Lung (tissue), 12 donors: ENCODE data around the gene ABLIM2. TPM values are rescaled to one million over a fixed set of nuclear protein-coding genes. Genes with fewer than 3 reads are reported as not detected.

Experiments used
- ATAC-seq: fragments of 200-7000 bp; cut with Tn5 transposase; one replicate; pipeline ENCODE4 v1.9.1; 2020; ENCODE audit warnings: moderate number of reproducible peaks; ENCODE audit not compliant: insufficient read depth, low FRiP score
- DNase-seq, 3 donors: peaks; one replicate each; pipeline ENCODE4 v3.0.0-alpha.2; 2013 to 2017
- H3K27ac ChIP-seq, 2 donors: one replicate each; pipeline ENCODE4 v1.5.1; 2013; ENCODE audit warnings: mild to moderate bottlenecking in 2 of 2, moderate library complexity in 2 of 2, control low read depth in 1 of 2, inconsistent platforms in 1 of 2, low read depth in 1 of 2, low read length in 1 of 2
- H3K27me3 ChIP-seq, 3 donors: one replicate each; pipeline ENCODE4 v1.5.1; 2013; ENCODE audit warnings: low read length in 2 of 3; ENCODE audit not compliant: control insufficient read depth in 3 of 3, insufficient read depth in 3 of 3
- H3K36me3 ChIP-seq, 4 donors: one replicate each; pipeline ENCODE4 v1.5.1; 2013; ENCODE audit warnings: low read length in 4 of 4, mild to moderate bottlenecking in 1 of 4, moderate library complexity in 1 of 4; ENCODE audit not compliant: control insufficient read depth in 4 of 4, insufficient read depth in 4 of 4
- H3K4me1 ChIP-seq, 5 donors: one replicate each; pipeline ENCODE4 v1.5.1; 2013; ENCODE audit warnings: low read length in 5 of 5, mild to moderate bottlenecking in 2 of 5, moderate library complexity in 1 of 5; ENCODE audit not compliant: control insufficient read depth in 5 of 5, insufficient read depth in 5 of 5
- H3K4me3 ChIP-seq: one replicate; pipeline ENCODE4 v1.5.1; 2013; ENCODE audit warnings: mild to moderate bottlenecking, control low read depth, moderate library complexity
- H3K9ac ChIP-seq, 2 donors: one replicate each; pipeline ENCODE4 v1.5.1; 2013; ENCODE audit warnings: low read length in 2 of 2, control low read depth in 1 of 2; ENCODE audit not compliant: insufficient read depth in 1 of 2
- H3K9me3 ChIP-seq, 4 donors: one replicate each; pipeline ENCODE4 v1.5.1; 2013; ENCODE audit warnings: low read length in 3 of 4, mild to moderate bottlenecking in 1 of 4, moderate library complexity in 1 of 4; ENCODE audit not compliant: control insufficient read depth in 4 of 4, insufficient read depth in 3 of 4
- WGBS, 2 donors: extraction: QIAGEN DNeasy Blood & Tissue Kit; methylation state at CpG; one replicate each; pipeline ENCODE4 v1.1.7; 2013; 5-methylcytosine and 5-hydroxymethylcytosine counted together
- polyA plus RNA-seq, 2 donors: library from polyadenylated mRNA; stranded (reverse); fragments of 200-250 nt; gene quantifications; one replicate each; pipeline ENCODE4 v1.2.1, GENCODE V29; 2013
- total RNA-seq, 2 donors: library from RNA; depleted of rRNA in 1 of 2; stranded (reverse); fragments of >200 nt in 1 of 2; gene quantifications; one replicate each; pipeline ENCODE4 v1.2.1, GENCODE V29; 2014 to 2021
- TF ChIP-seq, protein P1 (sequence below): IDR thresholded peaks from 2 replicates; pipeline ENCODE4 v1.5.1; 2012; ENCODE audit warnings: mild to moderate bottlenecking; ENCODE audit errors: control extremely low read depth, extremely low read depth
- donor health status: control.
- donor health status: control.
- donor health status: Bipolar disorder and iron deficiency.
- donor health status: healthy.
- donor health status: DM: yes; HTN: yes; CAD: no.

ABLIM2 gene
- total and polyA plus RNA-seq, 4 donors = 1.7 to 10.9 (median 5.2) TPM

DNA sequence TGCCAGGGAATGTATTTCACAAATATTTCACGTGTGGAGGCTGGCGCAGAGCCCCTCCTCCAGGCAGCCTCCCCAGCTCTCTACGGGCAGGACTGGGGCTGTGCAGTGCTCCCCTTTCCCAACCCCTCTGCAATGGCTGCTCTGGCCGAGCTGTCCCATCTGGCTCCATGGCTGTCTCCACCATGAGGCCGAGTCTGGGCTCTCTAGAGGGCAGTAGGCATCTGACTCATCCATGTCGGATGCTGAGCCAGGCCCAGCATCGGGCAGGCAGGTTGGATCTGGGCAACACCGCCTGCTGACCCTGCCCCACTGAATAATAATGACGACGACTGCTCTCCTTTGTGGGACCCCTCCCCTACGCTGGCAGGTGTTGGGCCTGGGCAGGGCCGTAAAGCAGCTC is 29.5 kb upstream of the ABLIM2 start:
- 81 to 86% methylated on average over 12 of the region's 12 CpGs for WGBS, 2 donors
- Histone ChIP-seq H3K9me3 (no peaks in the 10 kb centered on the region), H3K36me3 (no peaks in the 10 kb centered on the region), H3K9ac (no peak overlapping the region), H3K4me3 (no peak overlapping the region), H3K4me1 (peaks cover 0 to 32% (median 16%) of the 10 kb centered on the region in 5 donors), H3K27me3 (no peaks in the 10 kb centered on the region), H3K27ac (no peak overlapping the region)
- ATAC-seq (no peak), DNase-seq (no peak)
- TF ChIP-seq, protein P1, sequence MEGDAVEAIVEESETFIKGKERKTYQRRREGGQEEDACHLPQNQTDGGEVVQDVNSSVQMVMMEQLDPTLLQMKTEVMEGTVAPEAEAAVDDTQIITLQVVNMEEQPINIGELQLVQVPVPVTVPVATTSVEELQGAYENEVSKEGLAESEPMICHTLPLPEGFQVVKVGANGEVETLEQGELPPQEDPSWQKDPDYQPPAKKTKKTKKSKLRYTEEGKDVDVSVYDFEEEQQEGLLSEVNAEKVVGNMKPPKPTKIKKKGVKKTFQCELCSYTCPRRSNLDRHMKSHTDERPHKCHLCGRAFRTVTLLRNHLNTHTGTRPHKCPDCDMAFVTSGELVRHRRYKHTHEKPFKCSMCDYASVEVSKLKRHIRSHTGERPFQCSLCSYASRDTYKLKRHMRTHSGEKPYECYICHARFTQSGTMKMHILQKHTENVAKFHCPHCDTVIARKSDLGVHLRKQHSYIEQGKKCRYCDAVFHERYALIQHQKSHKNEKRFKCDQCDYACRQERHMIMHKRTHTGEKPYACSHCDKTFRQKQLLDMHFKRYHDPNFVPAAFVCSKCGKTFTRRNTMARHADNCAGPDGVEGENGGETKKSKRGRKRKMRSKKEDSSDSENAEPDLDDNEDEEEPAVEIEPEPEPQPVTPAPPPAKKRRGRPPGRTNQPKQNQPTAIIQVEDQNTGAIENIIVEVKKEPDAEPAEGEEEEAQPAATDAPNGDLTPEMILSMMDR = no peak

DNA sequence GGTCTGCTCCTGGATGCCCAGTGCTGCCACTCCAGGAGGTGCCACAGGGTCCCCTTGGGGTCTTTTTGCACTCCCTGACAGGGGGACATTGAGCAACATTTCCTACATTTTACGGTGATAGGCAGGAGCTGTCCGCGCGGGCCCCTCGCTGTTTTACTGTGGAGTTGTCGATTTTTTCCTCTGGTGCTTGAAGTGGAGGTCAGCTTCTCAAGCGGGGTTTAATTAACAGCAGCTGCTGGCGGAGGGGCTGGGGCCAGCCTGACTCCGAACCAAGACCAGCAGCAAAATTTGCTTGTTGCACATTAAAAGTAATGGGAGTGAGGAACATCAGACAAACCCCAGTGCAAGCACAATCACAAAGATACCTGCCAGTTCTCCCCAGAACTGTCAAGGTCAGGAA is 27.3 kb upstream of the ABLIM2 start:
- no peak for DNase-seq
- H3K36me3 ChIP-seq = no peaks in the 10 kb centered on the region
- H3K4me3 ChIP-seq = no peak overlapping the region
- H3K4me1 ChIP-seq = peaks cover 0 to 44% (median 12%) of the 10 kb centered on the region in 5 donors
- WGBS, 2 donors = 85 to 88% methylated on average over 9 of the region's 9 CpGs
- TF ChIP-seq, protein P1 = no peak
- H3K27me3 ChIP-seq = no peaks in the 10 kb centered on the region
- H3K27ac ChIP-seq = no peak overlapping the region
- H3K9me3 ChIP-seq = no peaks in the 10 kb centered on the region
- ATAC-seq = no peak
- H3K9ac ChIP-seq = no peak overlapping the region

DNA sequence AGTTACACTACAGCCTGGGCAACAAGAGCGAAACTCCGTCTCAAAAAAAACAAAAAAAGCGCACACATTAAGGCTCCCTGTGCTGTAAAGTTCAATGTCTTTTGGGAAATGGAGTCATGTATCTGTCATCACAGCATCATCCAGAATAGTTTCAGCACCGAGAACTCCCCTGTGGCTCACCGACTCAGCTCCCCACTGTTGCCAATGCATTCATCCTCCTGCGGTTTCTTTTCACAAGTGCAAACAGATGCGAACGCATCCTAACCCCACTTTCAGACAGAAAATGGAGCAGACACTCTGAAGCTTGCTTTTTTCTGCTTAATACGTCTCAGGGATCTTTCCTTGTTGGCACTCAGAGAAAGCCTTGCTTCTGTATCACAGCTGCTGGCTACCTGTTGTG is 26.7 kb upstream of the ABLIM2 start:
- H3K9me3 ChIP-seq = peaks cover 0 to 2% (median 0%) of the 10 kb centered on the region in 4 donors
- H3K4me1 ChIP-seq = peaks cover 0 to 38% (median 12%) of the 10 kb centered on the region in 5 donors
- H3K36me3 ChIP-seq = no peaks in the 10 kb centered on the region
- H3K27ac ChIP-seq = no peak overlapping the region
- WGBS, 2 donors = 81 to 89% methylated on average over 9 of the region's 9 CpGs
- DNase-seq (no peak), ATAC-seq (no peak)
- no peak overlapping the region for H3K4me3 ChIP-seq
- H3K9ac ChIP-seq = no peak overlapping the region
- TF ChIP-seq, protein P1 = no peak
- H3K27me3 ChIP-seq = peaks cover 0 to 2% (median 0%) of the 10 kb centered on the region in 3 donors

DNA sequence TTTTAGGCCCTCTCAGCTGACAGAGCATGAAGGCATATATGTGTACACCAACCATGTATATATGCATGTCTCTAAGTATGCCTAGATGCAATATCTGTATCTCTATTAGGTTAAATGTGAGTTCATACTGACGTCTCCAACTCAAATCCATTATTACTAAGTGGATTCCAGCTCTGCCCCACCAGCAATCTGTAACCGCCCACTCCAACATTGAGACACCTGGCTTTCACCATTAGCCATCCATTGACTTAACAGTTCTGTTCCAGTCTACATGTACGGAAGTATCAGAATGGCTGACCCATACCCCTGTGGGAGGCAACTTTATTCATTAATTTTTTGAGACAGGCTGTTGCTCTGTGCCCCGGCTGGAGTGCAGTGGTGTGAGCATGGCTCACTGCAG is 25.4 kb upstream of the ABLIM2 start:
- H3K9ac ChIP-seq = no peak overlapping the region
- no peak overlapping the region for H3K4me3 ChIP-seq
- H3K27me3 ChIP-seq = peaks cover 0 to 2% (median 0%) of the 10 kb centered on the region in 3 donors
- TF ChIP-seq, protein P1 = no peak
- WGBS, 2 donors = 87 to 90% methylated on average over 4 of the region's 4 CpGs
- DNase-seq (no peak), ATAC-seq (no peak)
- peaks cover 0 to 2% (median 0%) of the 10 kb centered on the region in 4 donors for H3K9me3 ChIP-seq
- H3K36me3 ChIP-seq = no peaks in the 10 kb centered on the region
- no peak overlapping the region for H3K27ac ChIP-seq
- peaks cover 0 to 26% (median 8%) of the 10 kb centered on the region in 5 donors for H3K4me1 ChIP-seq
